IPS DF 19.7 (cell line): ENCODE results near the gene DRD2.

Source experiments
- DNase-seq: peaks from one replicate; pipeline ENCODE4 v3.0.0-alpha.2; 2013; ENCODE audit warnings: low read depth, low spot score

Gene DRD2

DNA sequence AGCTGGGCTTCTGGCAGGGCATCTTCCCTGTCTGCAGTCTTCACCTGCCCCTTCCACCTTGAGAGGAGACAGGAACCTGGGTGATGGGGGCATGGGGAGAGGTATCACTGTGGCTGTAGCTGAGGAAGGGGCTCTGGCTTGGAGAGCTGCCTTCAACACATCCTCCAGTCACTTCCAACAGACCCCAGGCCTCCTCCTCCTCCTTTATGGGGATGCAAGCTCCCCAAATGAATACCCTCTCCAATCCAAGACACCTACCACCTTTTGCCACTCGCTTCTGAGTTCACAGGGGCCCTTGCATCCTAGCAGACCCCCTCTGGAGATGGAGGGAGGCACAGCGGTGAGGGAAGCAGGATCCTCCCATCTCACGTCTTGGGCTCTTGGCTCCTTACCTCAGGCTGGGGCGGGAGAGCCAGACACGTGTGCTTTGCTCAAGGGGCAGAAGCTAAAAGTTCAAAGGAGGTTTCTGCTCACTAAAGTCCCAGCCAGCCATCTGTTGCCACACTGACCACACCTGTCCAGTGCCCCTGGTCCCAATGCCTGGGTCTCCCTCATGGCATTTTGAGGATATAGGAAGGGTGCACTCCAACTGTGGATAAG lies 74.5 kb downstream of the DRD2 start:
- DNase-seq: no peak

DNA sequence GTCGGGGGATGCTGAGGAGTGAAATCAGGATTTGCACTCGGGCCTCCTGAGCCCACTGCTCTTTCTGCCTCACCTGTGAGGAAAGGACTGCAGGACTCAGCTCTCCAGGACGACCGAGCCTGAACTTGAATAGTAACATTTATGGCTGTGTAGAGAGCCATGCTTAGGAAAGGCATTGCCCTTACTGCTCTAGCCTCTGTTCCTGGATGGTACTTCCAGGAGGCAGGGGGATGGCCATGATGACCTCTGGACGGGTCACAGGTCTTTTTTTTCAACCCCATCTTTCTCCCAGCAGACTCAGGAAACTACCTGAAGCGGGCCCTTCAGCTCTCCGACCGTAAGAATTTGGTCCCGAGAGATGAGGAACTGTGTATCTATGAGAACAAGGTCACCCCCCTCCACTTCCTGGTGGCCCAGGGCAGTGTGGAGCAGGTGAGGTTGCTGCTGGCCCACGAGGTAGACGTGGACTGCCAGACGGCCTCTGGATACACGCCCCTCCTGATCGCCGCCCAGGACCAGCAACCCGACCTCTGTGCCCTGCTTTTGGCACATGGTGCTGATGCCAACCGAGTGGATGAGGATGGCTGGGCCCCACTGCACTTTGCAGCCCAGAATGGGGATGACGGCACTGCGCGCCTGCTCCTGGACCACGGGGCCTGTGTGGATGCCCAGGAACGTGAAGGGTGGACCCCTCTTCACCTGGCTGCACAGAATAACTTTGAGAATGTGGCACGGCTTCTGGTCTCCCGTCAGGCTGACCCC lies 76.3 kb downstream of the DRD2 start:
- DNase-seq: no peak

DNA sequence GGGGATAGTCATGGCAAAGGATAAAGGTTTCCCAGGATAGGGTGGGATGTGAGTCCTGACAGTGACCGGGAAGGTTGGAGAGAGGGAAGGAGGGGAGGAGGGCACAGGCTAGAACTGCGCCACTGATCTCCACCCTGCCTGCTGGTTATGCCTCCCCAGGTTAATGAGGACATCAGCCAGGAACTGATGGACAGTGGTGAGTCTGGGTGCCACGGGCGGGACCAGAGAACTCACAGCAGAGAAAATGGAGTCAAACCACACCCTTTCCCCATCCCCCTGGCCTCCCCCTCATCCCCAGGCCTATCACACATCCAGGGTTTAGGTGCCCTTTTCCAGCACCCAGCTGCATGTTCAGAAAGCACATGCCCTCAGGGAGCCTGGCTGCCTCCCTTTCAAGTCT lies 77.4 kb downstream of the DRD2 start:
- DNase-seq: no peak

DNA sequence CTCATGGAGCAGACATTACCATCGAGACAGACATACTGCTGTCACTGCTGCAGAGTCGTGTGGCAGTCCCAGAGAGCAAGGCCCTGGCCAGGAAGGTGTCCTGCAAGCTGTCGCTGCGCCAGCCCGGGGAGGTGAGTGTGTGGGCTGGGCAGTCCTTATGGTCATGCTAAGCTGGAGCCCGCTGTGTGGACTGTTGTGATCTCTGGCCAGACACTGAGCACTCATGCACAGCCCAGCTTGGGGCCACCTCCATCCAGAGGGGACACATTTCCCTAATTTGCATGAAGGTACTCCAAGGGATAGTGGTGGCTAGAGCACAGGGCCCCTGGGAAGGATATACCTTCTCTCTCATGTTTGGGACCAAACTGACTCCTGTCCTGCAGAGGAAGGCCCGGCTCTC lies 78.0 kb downstream of the DRD2 start:
- DNase-seq: no peak

DNA sequence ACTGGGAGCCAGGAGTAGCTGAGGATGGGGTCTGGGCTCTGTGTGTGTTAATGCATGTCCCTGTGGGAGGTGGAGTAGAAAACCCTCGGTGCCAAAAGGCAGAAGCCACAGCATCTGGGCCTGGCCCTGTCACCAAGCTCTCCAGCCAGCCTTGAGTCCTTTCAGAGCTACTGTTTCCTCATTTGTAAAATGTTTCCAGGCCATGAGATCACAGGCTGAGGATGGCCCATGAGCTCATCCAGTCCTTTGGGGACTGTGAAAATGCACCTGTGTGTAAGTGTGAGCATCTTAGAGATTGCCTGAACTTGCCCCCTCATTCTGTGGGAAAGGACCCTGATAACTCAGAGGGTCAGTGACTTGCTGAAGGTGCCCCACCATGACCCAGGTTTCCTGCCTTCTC lies 78.5 kb downstream of the DRD2 start:
- no peak for DNase-seq

DNA sequence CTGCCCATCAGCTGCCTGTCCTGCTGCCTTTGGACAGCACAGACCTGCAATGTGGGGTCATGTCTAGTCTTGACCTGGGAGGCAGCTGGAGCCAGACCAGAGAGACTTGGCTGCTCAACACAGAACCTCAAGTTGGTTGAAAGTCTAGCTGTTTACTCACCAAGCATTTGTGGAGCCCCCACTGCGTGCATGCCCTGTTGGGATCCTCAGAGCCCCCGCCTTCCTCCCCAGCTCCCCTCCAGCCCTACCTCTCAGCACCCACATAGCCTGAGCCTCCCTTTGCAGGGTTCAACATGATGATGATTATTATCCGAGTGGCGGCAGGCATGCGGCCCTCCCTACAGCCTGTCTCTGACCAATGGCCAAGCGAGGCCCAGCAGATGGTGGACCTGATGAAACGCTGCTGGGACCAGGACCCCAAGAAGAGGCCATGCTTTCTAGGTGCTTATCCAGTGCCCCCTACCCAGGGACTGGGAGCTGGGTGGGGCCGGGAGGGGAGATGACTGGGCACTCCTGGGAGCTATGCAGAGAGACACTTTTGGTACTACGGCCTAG lies 79.3 kb downstream of the DRD2 start:
- DNase-seq: no peak

DNA sequence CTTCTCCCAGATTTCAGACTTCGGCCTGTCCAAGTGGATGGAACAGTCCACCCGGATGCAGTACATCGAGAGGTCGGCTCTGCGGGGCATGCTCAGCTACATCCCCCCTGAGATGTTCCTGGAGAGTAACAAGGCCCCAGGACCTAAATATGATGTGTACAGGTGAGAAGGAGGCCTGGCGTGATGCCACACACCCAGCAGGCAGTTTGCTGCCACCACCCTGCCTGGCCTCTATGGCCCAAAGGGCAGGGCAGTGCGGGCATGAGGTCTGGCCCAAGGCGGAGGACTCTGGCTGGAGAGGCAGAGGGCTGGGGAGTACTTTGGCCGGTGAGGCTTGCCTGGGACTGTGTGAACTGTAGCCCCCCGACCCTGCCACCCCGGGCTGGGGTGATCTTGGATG lies 80.3 kb downstream of the DRD2 start:
- DNase-seq: no peak

DNA sequence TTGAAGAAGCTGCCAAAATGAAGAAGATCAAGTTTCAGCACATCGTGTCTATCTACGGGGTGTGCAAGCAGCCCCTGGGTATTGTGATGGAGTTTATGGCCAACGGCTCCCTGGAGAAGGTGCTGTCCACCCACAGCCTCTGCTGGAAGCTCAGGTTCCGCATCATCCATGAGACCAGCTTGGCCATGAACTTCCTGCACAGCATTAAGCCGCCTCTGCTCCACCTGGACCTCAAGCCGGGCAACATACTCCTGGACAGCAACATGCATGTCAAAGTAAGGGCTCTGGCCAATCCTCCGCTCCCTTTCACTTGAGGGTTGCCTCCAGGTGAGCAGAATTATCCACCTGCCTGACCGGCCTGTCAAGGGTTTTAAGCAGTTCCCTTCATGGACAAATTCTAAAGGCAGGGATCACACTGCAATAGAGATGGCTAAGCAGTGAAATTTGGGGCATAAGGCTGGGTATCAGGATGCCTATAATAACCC lies 81.7 kb downstream of the DRD2 start:
- no peak for DNase-seq

DNA sequence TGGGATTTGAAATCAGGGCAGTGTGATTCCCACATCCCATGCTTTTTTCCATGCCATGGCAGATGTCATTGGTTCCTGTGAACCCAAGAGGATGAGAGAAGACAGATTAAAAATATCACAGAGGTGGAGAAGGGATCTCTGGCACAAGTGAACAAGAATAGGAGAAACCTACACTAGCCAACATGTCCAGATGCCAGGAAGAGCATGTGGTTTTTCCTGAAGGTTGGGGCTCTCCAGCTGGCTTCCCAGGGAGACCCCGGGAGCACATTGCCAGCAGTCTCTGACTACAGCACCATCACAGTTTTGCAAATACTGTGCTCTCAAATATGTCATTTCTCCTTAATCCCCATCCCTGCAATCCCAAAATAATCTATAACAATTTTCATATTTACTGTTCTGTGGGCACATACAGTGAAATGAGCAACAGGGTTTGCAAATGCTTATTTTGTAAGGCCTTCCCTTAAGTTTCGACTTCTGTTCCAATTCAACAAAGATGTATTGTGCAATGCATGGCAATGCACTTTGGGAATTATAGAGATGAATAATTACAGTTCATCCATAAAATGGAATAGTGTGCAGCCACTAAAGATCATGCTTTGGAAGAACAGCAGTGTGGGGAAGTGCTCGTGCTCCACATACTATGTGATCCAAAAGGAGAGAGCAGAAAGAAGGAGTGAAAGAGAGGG lies 82.8 kb downstream of the DRD2 start:
- no peak for DNase-seq

DNA sequence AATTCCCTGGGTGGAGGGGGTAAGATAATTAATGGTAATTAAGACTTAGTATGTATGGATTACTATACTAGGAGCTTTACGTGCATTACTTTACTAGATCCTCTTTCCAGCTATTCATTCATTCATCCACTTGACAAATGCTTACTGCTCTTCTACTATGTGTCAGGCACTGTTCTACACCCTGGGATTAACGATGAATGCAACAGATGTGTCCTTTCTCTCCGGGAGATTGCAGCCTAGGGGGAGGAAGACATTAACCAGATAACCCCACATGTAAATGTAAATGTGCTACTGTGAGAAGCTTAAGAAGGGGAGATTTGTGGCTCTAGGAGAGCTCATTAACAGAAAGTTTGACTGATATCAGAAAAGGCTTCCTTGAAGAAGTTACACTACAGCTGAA lies 85.9 kb downstream of the DRD2 start:
- no peak for DNase-seq

DNA sequence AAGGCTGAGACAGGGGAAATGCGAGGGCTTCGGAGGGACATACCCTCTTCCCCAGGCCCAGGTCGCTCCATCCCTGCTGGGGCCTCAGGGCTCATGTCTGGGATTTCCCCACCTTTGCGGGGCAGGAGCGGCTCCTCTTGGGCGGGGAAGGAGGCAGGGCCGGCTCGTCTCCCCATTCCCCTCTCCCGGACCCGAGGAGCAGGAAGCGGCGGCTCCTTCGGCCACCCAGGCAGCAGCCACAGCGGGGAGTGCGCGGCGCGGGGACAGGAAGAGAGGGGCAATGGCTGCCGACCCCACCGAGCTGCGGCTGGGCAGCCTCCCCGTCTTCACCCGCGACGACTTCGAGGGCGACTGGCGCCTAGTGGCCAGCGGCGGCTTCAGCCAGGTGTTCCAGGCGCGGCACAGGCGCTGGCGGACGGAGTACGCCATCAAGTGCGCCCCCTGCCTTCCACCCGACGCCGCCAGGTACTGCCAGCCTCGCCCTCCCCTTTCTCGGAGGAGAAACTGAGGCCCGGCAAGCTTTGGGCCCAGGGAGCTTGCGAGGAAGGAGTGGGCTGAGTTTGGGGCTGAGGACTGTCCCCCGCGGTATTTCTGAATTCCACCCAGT lies 87.5 kb downstream of the DRD2 start, which contains the start of gene ANKK1:
TSS of gene ANKK1 (plus strand) at position 175 of the 607 bp plus-strand sequence. CDS start at position 281, 106 bp downstream.
- DNase-seq: no peak

DNA sequence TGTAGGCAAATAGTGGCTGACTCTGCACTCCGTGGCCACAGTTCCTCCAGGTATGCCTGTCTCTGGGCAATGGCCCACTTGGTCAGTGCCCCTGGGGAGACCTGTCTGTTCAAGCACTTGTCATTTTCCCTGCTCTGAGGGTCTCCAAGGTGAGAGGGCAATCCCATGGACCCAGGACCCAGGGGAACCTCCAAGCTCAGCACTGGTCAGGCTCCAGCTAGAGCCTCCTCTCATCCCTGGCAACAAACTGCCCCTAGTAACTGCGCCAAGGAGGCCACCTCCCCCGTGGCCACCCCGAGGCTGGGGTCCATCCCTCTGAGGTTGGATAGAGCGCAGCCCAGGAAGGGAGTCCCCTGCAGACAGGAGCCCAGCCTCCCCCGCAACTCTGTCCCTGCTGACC lies 88.3 kb downstream of the DRD2 start:
- DNase-seq: no peak

DNA sequence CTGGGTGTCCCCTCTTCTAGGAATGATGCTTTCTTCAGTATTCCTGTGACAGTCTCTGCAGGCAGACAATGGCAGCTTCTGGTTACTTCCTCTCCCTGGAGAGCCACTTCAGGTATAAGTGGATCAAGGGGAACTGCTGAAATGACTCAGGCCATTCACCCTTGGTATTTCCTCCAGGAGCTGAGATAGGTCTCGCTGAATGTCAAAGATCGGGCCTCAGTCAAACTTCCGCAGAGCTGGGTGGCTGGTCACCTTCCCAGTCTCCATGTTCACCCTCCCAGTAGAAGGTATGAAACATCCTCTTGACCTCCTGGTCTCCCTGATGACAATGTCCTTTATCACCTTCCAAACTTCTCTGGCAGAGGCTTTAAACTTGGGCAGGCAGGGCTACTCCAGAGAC lies 89.4 kb downstream of the DRD2 start:
- no peak for DNase-seq

DNA sequence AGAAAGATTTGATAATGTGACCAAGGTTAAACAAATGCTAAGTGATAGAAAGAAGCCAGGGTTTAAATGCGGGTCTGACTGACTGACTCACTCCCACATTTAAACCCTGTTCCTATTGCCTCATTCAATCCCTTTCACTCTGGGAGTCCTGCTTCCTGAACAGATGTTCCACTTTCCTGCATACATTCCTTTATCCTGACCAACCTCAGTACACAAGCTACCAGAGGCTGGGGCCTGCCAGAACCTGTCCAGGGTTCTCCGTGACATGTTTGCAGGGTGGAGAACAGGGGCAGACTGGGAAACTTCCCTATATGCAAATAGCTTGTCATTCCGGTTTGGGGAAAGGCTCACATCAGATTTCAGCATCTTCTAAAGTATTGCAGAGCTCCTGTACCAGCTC lies 90.6 kb downstream of the DRD2 start:
- no peak for DNase-seq

DNA sequence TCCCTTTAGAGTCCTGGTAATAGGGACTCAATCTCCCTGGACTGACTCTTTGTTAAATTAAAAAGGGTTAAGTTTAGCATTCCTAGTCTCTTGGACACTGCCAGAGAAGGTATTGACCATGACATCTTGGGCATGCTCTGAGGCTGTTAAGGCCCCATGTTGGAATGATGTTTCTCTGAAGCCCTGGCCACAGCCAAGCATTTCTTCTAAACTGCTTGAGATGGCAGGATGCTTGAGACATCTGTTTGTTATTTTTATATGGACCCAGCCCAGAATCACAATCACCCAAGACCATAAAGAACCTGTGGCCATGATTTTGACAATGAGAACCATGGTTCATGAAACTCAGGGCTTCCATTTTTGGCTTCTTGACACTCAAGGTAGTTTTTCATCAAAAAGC lies 93.1 kb downstream of the DRD2 start:
- DNase-seq: no peak

DNA sequence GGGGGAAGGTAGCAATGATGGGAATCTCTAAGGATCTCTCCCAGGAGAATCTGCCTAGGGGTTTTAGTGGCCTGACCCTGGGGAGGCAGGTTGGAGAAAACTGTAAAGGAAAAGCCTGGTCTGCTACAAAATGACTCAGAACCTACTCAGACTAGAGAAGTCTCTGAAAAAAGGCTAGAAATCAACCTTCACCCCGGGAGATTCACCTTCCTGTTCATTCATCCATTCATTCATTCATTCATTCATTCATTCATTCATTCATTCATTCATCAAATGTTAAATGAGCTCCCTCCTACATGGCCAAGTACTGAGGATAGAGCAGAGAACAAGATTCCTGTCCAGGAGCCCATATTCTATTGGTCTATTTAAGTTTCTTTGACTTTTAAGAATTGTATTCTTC lies 96.5 kb downstream of the DRD2 start:
- no peak for DNase-seq

DNA sequence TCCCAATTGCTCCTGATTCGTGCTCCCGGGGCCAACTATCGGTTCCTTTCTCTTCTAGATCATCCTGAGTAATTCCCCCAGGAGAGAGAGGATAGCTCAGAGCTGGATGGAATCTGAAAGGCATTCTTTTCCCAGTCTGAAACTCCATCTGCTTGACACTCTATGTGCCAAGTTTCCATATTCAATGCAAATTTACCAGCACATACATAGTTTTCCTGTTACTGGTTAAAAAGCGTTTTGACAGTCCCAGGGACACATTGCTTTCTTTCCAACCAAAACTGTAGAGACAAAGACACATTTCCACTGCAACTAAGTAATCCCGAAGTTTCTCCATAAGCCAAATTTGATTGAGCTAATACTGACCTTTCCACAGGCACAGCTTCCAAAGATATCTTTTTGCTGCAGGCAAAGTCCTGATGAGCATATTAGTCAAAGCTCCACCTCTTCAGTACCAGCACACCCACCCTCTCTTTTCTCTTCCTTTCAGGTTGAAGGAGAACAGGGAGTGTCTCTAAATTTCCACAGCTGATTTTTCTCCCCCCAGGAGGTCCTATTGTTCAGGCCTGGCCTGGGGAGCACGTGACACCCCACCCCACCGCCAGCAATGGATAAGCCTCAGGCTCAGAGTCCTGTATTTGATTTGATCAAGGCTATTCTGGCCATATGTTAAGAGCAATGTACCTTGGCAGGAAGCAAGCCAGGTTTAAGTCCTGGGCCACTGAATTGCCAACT lies 97.4 kb downstream of the DRD2 start:
- no peak for DNase-seq

DNA sequence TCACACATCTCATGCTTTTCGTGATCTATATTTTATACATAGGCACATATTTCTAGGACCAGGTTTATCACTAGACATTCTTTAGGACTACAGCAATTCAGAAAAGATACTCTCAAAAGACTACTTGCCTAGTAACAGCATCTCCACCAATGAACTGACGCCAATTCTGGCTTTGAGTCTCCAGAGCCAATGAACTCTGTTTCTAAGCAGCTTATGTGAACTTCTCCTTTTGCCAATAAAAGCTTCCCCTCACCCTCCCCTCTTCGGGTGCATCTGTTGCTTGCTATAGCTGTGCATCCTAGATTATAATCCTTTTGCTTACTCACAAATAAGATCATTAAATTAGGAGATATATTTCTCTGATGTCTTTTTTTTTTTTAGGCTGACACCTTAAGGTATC lies 99.0 kb downstream of the DRD2 start:
- no peak for DNase-seq

DNA sequence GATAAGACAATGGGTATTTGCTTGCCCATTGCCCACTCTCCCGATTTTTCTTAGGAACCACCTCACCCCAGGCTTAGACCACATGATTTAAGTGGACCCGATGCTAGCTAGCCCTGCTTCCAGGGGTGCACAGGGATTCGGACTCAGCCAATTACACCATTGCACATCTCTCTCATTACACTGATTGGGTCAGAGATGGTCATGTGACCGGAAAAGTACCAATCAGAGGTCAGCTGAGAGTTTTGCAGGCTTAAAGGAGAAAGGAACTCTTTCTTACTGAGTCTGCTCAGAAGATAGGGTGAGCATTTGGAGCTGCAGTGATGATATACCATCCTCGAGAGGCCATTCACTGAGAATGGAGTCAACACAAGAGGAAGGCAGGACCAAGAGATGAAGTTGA lies 99.8 kb downstream of the DRD2 start:
- DNase-seq: no peak

DNA sequence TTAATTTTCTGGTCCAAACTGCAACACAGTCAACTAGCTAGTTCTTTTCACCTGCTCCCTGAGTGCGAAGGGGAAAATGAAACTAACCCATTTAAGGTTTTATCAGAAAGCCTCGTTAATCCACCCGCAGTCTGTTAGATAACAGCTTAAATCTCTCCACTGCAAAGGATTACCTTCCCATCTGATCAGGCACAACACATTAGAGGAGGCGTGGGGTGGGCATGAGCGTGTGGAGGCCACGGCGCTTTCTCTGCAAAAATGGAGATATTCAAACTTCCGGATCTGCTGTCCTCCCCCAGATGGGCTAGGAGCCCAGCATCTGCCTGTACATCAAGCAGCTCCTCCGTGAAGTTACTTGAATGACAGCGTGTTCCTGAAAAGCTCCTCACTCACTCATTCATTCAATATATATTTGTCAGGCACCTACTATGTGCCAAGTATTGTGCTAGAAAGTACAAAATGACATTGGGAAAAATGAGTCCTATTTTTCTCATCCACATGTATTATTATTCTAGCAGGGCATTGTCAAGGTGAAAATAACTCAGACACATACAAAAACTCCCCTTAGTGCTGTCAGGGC lies 101.1 kb downstream of the DRD2 start:
- no peak for DNase-seq

DNA sequence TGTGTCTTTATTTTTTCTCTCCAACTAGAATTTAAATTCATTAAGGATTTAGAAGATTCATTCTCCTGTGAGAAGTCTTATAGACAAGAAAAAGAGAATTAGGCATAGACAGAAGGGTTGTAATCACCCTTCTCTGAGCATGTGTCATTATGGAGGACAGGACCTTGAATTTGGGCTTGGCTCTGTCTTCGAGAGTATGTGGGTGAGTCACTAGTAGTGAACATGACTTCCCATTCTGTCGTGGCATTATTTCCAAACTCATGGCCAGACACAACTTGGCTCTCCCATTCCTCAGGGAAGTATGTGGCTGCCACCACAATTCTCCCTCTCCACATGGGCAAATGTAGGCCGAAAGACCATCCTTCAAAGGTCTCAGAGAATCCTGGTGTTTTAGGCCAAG lies 101.9 kb downstream of the DRD2 start:
- no peak for DNase-seq
